ENCODE measurements around the gene GRIK1. TPM values are rescaled to one million over a fixed set of nuclear protein-coding genes. Genes with fewer than 3 reads are reported as not detected.

The GRIK1 gene
- polyA plus RNA-seq, 3 donors, result not detected

DNA sequence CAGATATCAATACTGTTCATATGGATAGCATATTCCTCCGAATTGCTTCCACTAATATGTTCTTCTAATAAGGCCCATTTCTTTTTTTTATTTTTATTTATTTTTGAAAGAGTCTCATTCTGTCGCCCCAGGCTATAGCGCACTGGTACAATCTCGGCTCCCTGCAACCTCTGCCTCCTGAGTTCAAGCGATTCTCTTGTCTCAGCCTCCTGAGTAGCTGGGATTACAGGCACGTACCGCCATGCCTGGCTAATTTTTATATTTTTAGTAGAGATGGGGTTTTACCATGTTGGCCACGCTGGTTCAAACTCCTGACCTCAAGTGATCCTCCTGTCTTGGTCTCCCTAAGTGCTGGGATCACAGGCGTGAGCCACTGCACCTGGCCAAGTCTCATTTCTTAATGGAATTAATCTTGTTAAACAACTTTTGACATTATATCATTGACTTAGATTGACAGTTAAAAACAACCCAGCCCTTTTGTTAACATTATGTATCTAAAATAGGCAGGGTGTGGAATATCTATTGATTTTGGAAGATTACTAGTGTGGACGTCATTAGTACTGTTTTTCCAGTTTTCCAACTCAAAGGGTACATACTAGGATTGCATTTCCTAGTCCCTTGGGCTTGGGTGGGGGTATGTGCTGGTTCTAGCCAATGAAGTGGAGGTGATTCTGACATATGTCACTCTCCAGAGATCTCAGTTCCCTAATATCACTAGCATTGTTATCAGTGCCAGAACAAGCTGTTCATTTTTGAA lies 281.4 kb downstream of the GRIK1 start:
- H3K27ac Mint-ChIP-seq, result peak overlapping the region; percentile 93 to 100 (median 98)
- peaks cover 30% of the 10 kb centered on the region for H3K4me1 Mint-ChIP-seq
- no peak overlapping the region for H3K4me3 ChIP-seq (replicated peaks in 1 of 3; ENCODE audit: low read depth in 2 of 3, low read length in 3 of 3)
- H3K36me3 ChIP-seq (replicated peaks in 1 of 2; ENCODE audit: control insufficient read depth in 1 of 2, insufficient read depth in 2 of 2, low read length in 2 of 2), result no peaks in the 10 kb centered on the region
- H3K36me3 Mint-ChIP-seq, result peaks cover 12% of the 10 kb centered on the region in 2 donors
- H3K9ac ChIP-seq (ENCODE audit: insufficient read depth, low read length, poor library complexity, severe bottlenecking), result no peak overlapping the region
- H4K20me1 ChIP-seq (ENCODE audit: insufficient read depth, low read length), result no peaks in the 10 kb centered on the region
- H2AFZ ChIP-seq (ENCODE audit: insufficient read depth, low read depth, low read length, poor library complexity, severe bottlenecking), result no peak overlapping the region
- no peak overlapping the region for H3K4me2 ChIP-seq (replicated peaks; ENCODE audit: extremely low read depth, low read length, poor library complexity, severe bottlenecking)
- H3K79me2 ChIP-seq (ENCODE audit: insufficient read depth, low read length), result no peaks in the 10 kb centered on the region
- no peak for TF ChIP-seq CTCF (IDR thresholded peaks at IDR 0.05)
- H3K27ac ChIP-seq (ENCODE audit: low read depth in 1 of 2, low read length in 2 of 2), result peak overlapping the region in 1 of 2 donors; percentile 99
- intact Hi-C loops (cut with micrococcal nuclease), result no loop called here
- H3K27me3 Mint-ChIP-seq (ENCODE audit: low read depth in 3 of 3), result no peaks in the 10 kb centered on the region
- DNase-seq, result no peak
- H3K9me3 ChIP-seq (replicated peaks in 1 of 2; ENCODE audit: control insufficient read depth in 1 of 2, insufficient read depth in 1 of 2, low read length in 2 of 2), result peaks cover 0 to 5% of the 10 kb centered on the region in 2 donors
- H3K4me3 Mint-ChIP-seq, result no peak overlapping the region
- H3K4me1 ChIP-seq (ENCODE audit: control insufficient read depth in 1 of 2, insufficient read depth in 2 of 2, low read length in 2 of 2), result peaks cover 32% of the 10 kb centered on the region in 2 donors
- peaks cover 0 to 16% (median 4%) of the 10 kb centered on the region in 7 donors for H3K9me3 Mint-ChIP-seq
- WGBS (ENCODE audit: insufficient coverage), result no CpG with 5 or more reads among the region's 10 CpGs
- no peaks in the 10 kb centered on the region for H3K27me3 ChIP-seq (ENCODE audit: control insufficient read depth in 2 of 2, insufficient read depth in 2 of 2, low read length in 2 of 2)

DNA sequence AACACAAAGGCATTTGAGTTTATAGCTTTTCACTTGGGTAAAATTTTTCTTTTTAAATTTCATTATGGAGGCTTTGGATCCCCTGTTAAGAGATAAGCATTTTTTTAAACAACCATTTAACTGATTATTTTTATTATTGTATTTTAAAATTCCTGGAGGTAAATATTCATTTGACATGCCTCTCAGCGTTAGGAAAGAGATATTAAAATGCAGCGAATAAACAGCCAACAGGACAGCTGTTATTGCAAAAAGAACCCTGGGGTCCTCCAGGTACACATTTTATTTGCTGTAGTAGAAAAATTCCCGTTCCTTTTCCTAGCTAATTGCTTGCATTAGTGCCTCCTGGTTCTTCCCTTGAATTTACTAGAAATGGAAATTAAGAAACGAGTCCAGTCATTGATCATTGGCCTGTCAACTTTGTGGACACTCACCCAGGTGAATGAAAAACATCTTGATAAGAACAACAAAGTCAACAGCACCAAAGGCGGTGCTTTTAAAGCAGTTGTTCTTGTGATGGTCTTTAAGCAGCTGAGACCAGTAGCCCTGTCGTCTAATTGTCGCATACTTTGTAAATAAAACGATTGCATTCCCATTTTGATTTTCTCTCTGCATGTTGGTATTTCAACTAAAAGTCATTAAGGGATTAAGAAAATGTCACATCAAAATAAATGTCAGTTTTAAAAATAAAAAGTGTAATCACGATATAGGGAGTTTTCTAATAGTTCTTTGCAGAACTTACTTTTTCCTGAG lies 282.4 kb downstream of the GRIK1 start:
- peak overlapping the region; percentile 44 for H2AFZ ChIP-seq (ENCODE audit: insufficient read depth, low read depth, low read length, poor library complexity, severe bottlenecking)

More for the DNA sequence above, 282.4 kb downstream of the GRIK1 start:
- Histone ChIP-seq H3K27ac (ENCODE audit: low read depth in 1 of 2, low read length in 2 of 2) (peak overlapping the region; percentile 30 to 99), H4K20me1 (ENCODE audit: insufficient read depth, low read length) (no peaks in the 10 kb centered on the region), H3K9me3 (replicated peaks in 1 of 2; ENCODE audit: control insufficient read depth in 1 of 2, insufficient read depth in 1 of 2, low read length in 2 of 2) (peaks cover 0 to 5% of the 10 kb centered on the region in 2 donors), H3K4me2 (replicated peaks; ENCODE audit: extremely low read depth, low read length, poor library complexity, severe bottlenecking) (peak overlapping the region; percentile 68), H3K36me3 (replicated peaks in 1 of 2; ENCODE audit: control insufficient read depth in 1 of 2, insufficient read depth in 2 of 2, low read length in 2 of 2) (no peaks in the 10 kb centered on the region), H3K79me2 (ENCODE audit: insufficient read depth, low read length) (no peaks in the 10 kb centered on the region), H3K4me3 (replicated peaks in 1 of 3; ENCODE audit: low read depth in 2 of 3, low read length in 3 of 3) (peak overlapping the region in 2 of 3 experiments; percentile 22 to 50), H3K4me1 (ENCODE audit: control insufficient read depth in 1 of 2, insufficient read depth in 2 of 2, low read length in 2 of 2) (peaks cover 32% of the 10 kb centered on the region in 2 donors), H3K9ac (ENCODE audit: insufficient read depth, low read length, poor library complexity, severe bottlenecking) (peak overlapping the region; percentile 72), H3K27me3 (ENCODE audit: control insufficient read depth in 2 of 2, insufficient read depth in 2 of 2, low read length in 2 of 2) (no peaks in the 10 kb centered on the region)
- peaks cover 30% of the 10 kb centered on the region for H3K4me1 Mint-ChIP-seq
- 43% methylated on average over 1 of the region's 9 CpGs for WGBS (ENCODE audit: insufficient coverage)
- DNase-seq, result no peak
- peak overlapping the region in 1 of 2 donors; percentile 77 for H3K4me3 Mint-ChIP-seq
- no peaks in the 10 kb centered on the region for H3K27me3 Mint-ChIP-seq (ENCODE audit: low read depth in 3 of 3)
- H3K9me3 Mint-ChIP-seq, result peaks cover 0 to 16% (median 4%) of the 10 kb centered on the region in 7 donors
- intact Hi-C loops (cut with micrococcal nuclease), result loop anchor here in 1 of 2 donors (2.0 kb wide), 1 partner anchor 17 kb away; no protein-coding TSS in a partner anchor
- peaks cover 12 to 13% of the 10 kb centered on the region in 2 donors for H3K36me3 Mint-ChIP-seq
- TF ChIP-seq CTCF (IDR thresholded peaks at IDR 0.05), result no peak
- peak overlapping the region; percentile 93 to 100 (median 98) for H3K27ac Mint-ChIP-seq
